ENCODE measurements around the gene TGFB2. TPM values are rescaled to one million over a fixed set of nuclear protein-coding genes. Genes with fewer than 3 reads are reported as not detected.

Gene TGFB2
- total RNA-seq, 1 donor = 13.4 TPM

DNA sequence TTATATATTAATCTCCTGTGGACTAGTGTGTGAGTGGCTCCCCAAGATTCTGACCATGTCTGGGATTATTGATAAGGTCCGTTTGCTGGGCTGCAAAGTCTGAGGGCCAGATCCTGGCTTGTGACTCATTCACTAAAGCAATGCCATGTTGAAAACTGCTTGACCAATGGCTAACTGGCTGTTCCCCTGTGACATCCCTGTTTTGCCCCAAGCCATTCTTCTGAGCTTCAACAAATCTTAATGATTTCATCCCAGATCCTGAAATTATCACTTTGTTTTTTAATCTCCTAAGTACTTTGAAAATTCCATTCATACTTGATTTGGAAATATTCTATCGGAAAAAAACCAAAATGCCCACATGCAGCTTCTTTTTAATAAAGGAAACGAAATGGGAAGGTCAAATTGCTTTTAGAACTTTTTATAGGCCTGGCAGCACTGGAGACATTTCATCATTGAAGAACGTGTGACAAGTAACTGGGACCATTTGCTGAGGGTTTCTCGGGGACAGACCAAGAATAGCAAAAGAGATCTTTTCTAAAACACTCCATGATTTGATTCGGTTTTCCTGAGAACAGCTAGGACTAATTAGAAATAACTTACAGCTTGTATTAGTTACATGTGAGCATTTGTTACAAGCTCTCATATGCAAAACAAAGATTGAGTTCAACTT lies 121.3 kb downstream of the TGFB2 start:
- H3K9me3 ChIP-seq (ENCODE audit: low read depth, low read length) = no peaks in the 10 kb centered on the region
- H3K36me3 ChIP-seq (ENCODE audit: insufficient read depth, low read length) = no peaks in the 10 kb centered on the region
- H3K79me2 ChIP-seq (ENCODE audit: insufficient read depth, low read length) = no peaks in the 10 kb centered on the region
- no peak overlapping the region for H3K4me3 ChIP-seq (ENCODE audit: insufficient read depth, low read length)
- peaks cover 29% of the 10 kb centered on the region for H3K4me1 ChIP-seq (ENCODE audit: insufficient read depth, low read length)
- H3K27ac ChIP-seq (ENCODE audit: low read depth, low read length) = no peak overlapping the region
- no peak overlapping the region for H3K4me2 ChIP-seq (ENCODE audit: insufficient read depth, low read length)
- no peaks in the 10 kb centered on the region for H3K27me3 ChIP-seq (ENCODE audit: insufficient read depth, low read length)
- TF ChIP-seq, protein P1, sequence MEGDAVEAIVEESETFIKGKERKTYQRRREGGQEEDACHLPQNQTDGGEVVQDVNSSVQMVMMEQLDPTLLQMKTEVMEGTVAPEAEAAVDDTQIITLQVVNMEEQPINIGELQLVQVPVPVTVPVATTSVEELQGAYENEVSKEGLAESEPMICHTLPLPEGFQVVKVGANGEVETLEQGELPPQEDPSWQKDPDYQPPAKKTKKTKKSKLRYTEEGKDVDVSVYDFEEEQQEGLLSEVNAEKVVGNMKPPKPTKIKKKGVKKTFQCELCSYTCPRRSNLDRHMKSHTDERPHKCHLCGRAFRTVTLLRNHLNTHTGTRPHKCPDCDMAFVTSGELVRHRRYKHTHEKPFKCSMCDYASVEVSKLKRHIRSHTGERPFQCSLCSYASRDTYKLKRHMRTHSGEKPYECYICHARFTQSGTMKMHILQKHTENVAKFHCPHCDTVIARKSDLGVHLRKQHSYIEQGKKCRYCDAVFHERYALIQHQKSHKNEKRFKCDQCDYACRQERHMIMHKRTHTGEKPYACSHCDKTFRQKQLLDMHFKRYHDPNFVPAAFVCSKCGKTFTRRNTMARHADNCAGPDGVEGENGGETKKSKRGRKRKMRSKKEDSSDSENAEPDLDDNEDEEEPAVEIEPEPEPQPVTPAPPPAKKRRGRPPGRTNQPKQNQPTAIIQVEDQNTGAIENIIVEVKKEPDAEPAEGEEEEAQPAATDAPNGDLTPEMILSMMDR (IDR thresholded peaks at IDR 0.05; ENCODE audit: extremely low read depth, low read depth, low read length) = no peak
- no peak for DNase-seq (ENCODE audit: insufficient read length, low spot score, missing footprints)
- peak overlapping the region; percentile 16 for H2AFZ ChIP-seq (ENCODE audit: low read length)
- no peaks in the 10 kb centered on the region for H4K20me1 ChIP-seq (ENCODE audit: insufficient read depth, low read length)

DNA sequence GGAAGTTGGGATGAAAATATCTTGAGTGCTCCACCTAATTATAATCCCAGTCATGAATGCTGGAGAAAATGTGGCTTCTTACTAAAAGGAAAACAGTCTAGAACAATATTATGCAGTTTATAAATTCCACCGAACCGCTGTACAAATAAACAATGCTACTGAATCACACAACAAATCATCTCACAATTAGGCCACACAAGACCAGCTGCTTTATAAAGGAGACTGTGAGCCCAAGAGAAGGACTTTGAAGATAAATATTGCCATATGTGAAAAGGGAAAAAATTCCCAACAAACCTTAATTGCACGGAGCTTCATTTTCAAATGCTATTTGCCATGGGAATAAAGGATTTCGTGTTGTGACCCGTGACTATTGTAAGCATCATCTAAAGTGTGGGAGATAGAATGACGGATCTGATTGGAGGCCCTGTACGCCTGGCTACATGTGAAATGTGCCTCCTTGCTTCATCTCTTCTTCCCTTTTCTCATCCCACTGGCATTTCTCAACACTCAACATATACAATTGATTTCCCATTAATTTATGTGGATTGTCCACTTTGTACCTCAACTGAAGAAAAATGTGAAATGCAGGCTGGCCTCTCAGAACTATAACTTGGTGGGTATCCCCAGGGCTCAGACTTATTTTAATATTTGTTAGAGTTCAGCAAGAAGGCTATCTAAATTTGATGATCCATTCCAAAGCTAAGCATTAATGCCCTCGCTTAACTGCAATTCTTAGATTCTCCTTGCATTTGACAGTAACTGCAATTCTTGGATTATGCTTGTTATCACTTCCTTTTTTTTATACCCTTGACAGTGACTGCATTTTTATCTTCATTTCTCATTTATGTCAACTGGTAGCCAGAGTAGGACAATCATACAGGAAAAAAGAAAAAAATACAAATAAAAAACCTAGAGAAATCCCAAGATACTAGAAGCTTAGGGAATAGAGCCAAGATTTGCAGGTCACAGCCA lies 122.3 kb downstream of the TGFB2 start:
- H3K9me3 ChIP-seq (ENCODE audit: low read depth, low read length) = no peaks in the 10 kb centered on the region
- no peaks in the 10 kb centered on the region for H3K79me2 ChIP-seq (ENCODE audit: insufficient read depth, low read length)
- no peak overlapping the region for H3K27ac ChIP-seq (ENCODE audit: low read depth, low read length)
- peak overlapping the region; percentile 16 for H2AFZ ChIP-seq (ENCODE audit: low read length)
- no peaks in the 10 kb centered on the region for H4K20me1 ChIP-seq (ENCODE audit: insufficient read depth, low read length)
- H3K36me3 ChIP-seq (ENCODE audit: insufficient read depth, low read length) = no peaks in the 10 kb centered on the region
- TF ChIP-seq, protein P1 (IDR thresholded peaks at IDR 0.05; ENCODE audit: extremely low read depth, low read depth, low read length) = no peak
- H3K4me1 ChIP-seq (ENCODE audit: insufficient read depth, low read length) = peaks cover 26% of the 10 kb centered on the region
- no peaks in the 10 kb centered on the region for H3K27me3 ChIP-seq (ENCODE audit: insufficient read depth, low read length)
- H3K4me2 ChIP-seq (ENCODE audit: insufficient read depth, low read length) = no peak overlapping the region
- no peak for DNase-seq (ENCODE audit: insufficient read length, low spot score, missing footprints)
- H3K4me3 ChIP-seq (ENCODE audit: insufficient read depth, low read length) = no peak overlapping the region

DNA sequence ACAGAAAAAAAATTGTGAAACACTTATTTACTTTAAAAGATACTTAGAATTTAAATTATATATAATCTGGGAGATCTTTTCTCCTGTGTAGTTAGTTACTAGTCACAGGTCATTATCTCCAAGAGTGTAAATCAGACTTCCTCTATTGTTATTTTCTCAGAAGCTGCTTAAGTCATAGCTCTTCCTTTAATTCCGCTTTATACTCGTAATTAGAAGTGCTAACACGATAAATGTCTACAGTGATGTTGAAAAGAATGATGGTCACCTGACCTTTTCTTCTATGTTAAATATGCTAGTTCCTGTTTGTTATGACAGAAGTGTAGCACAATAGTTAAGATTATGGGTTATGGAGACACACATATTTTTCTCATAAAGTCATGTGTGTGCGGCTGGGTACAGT lies 123.6 kb downstream of the TGFB2 start:
- no peaks in the 10 kb centered on the region for H3K79me2 ChIP-seq (ENCODE audit: insufficient read depth, low read length)

More for the DNA sequence above, 123.6 kb downstream of the TGFB2 start:
- no peak overlapping the region for H3K27ac ChIP-seq (ENCODE audit: low read depth, low read length)
- H3K4me2 ChIP-seq (ENCODE audit: insufficient read depth, low read length) = no peak overlapping the region
- H3K4me1 ChIP-seq (ENCODE audit: insufficient read depth, low read length) = peaks cover 17% of the 10 kb centered on the region
- H3K4me3 ChIP-seq (ENCODE audit: insufficient read depth, low read length) = no peak overlapping the region
- no peak for DNase-seq (ENCODE audit: insufficient read length, low spot score, missing footprints)
- H3K9me3 ChIP-seq (ENCODE audit: low read depth, low read length) = no peaks in the 10 kb centered on the region
- H3K27me3 ChIP-seq (ENCODE audit: insufficient read depth, low read length) = no peaks in the 10 kb centered on the region
- H2AFZ ChIP-seq (ENCODE audit: low read length) = no peak overlapping the region
- no peaks in the 10 kb centered on the region for H4K20me1 ChIP-seq (ENCODE audit: insufficient read depth, low read length)
- H3K36me3 ChIP-seq (ENCODE audit: insufficient read depth, low read length) = no peaks in the 10 kb centered on the region
- TF ChIP-seq, protein P1 (IDR thresholded peaks at IDR 0.05; ENCODE audit: extremely low read depth, low read depth, low read length) = no peak
